HEK293T (cell line): ENCODE data around the gene NFIA.

Experiments
- LEF1 ChIP-seq: fragments of 450-650 bp; IDR thresholded peaks from 2 replicates; pipeline ENCODE4 v1.6.1; 2017; ENCODE audit warnings: mild to moderate bottlenecking, borderline replicate concordance
- SUZ12 ChIP-seq: fragments of 450-650 bp; IDR thresholded peaks from 2 replicates; pipeline ENCODE4 v1.6.1; 2016; ENCODE audit warnings: mild to moderate bottlenecking

DNA sequence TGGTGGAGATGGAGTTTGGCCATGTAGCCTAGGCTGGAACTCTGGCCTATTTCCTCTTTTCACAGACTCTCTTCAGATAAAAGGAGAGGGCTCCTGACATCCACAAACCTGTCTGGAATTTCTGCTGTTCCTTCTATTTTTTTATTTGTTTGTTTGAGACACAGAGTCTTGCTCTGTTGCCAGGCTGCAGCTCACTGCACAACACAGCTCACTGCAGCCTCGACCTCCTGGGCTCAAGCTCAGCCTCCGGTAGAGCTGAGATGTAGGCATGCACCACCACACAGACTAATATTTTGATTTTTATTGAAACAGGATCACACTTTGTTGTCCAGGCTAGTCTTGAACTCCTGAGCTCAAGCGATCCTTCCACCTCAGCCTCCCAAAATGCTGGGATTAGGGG, 411.6 kb downstream of the NFIA start:
- no peak for TF ChIP-seq SUZ12
- no peak for TF ChIP-seq LEF1
